GM18511 (cell line): ENCODE results near the gene ATG101.

Source experiments
- ATAC-seq: cut with Tn5 transposase; IDR thresholded peaks from one replicate; pipeline ENCODE4 v1.9.1; 2021; ENCODE audit warnings: mild to moderate bottlenecking, moderate library complexity; ENCODE audit not compliant: unreplicated experiment

ATG101 gene

DNA sequence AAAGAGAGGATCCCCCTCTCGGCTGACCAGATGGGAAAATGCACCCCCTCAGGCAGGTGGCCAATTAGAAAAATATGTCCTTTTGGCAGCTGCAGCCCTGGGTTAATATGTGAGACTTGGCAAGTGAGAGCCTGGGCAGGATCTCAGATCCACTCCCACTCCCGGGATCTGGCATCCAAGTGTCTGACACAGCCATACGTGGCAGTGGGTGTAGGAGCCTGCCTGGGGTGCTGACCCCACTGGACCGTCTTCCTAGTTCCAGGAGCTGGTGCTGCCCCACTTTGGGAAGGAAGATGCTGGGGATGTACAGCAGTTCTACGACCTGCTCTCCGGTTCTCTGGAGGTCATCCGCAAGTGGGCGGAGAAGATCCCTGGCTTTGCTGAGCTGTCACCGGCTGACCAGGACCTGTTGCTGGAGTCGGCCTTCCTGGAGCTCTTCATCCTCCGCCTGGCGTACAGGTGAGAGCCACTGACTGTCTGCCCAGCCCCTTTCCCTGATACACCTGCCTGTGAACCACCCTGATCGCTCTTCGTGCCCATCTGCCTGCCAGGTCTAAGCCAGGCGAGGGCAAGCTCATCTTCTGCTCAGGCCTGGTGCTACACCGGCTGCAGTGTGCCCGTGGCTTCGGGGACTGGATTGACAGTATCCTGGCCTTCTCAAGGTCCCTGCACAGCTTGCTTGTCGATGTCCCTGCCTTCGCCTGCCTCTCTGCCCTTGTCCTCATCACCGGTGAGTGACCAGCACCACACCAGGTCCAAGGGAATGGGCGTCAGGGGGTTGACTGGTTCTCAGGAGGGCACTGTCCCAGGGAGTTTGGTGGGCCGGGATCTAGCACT lies 12.8 kb upstream of the ATG101 start:
- ATAC-seq: no peak

DNA sequence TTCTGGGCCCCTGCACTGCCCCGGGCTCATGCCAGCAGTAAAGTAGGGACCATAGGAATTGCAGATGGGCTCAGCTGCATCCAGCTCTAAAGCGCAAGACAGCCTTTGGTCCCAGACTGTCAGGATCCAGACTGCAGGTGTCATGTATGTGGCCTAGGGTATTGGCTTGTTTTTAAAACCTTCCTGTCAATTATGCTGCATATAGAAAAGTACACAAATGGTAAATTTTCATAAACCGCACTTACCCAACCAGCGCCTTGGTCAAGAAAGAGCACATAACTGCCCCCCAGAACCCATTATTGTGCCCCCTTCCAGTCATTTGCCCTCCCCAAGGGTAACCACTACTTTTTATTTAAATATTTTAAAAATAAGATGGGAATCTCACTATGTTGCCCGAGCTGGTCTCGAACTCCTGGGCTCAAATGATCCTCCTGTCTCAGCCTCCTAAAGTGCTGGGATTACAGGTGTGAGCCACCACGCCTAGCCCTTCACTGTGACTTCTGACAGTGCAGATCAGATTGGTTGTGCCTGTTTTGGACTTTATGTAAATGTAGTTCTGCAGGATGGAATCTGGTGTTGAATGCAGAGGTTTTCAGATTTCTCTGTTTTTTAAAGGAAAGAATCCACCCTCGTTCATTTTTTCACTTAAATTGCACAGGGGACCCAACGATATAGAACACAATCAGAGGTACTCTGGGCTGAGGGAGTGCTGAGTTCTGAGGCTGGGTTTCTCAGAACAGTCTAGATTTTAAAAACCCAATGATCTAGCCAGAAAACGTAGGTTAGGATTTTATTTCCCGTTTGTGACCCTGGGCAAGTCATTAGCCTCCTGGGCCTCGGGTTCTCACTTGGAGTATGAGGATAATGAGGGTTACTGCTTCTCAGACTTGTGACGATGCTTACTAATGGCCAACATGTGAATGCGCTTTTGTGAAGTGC lies 11.9 kb upstream of the ATG101 start:
- ATAC-seq: no peak

DNA sequence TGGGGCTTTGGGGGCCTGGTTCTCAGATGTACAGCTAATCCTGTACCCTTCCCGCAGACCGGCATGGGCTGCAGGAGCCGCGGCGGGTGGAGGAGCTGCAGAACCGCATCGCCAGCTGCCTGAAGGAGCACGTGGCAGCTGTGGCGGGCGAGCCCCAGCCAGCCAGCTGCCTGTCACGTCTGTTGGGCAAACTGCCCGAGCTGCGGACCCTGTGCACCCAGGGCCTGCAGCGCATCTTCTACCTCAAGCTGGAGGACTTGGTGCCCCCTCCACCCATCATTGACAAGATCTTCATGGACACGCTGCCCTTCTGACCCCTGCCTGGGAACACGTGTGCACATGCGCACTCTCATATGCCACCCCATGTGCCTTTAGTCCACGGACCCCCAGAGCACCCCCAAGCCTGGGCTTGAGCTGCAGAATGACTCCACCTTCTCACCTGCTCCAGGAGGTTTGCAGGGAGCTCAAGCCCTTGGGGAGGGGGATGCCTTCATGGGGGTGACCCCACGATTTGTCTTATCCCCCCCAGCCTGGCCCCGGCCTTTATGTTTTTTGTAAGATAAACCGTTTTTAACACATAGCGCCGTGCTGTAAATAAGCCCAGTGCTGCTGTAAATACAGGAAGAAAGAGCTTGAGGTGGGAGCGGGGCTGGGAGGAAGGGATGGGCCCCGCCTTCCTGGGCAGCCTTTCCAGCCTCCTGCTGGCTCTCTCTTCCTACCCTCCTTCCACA lies 11.0 kb upstream of the ATG101 start:
- no peak for ATAC-seq

DNA sequence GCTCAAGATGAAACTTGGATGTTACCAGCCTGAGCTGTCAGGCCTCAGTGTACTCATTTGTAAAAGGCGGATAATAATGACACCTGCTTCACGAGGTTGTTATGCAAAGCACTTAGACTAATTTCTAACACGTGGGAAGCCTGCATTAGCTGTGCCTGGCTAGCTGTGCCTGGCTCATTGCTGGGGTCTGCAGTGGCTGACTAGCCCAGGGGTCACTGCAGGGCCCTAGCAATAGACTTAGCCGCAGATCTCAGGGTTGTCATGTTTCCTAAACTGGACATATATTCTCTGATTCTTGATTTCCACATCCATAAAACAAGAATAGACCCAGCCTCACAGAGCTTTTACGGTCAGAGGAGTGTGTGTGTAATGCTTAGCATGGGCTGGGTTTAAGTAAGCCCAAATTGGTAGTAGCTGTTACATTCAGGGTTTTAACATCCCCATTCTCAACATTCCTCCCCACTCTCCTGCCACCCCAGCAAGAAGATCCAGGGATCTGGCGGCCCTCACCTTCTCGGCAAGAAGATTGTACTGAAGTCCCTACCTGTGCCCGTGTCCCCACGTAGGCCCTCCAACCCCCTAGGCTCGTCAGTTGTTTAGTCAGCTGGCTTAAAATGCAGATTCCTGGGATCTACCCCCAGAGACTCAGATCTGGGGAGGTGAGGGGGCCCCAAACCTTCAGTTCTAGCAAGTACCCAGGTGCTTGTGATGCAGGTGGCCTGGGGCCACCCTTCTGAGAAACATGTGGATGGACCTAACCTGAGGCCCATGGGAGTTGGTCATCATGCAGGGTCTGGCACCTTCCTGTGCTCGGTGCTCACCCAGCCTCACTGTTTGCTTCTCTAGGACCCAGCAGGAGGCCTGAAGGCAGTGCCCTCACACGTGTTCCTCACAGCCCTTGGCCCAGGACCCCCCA lies 9.9 kb upstream of the ATG101 start:
- no peak for ATAC-seq

DNA sequence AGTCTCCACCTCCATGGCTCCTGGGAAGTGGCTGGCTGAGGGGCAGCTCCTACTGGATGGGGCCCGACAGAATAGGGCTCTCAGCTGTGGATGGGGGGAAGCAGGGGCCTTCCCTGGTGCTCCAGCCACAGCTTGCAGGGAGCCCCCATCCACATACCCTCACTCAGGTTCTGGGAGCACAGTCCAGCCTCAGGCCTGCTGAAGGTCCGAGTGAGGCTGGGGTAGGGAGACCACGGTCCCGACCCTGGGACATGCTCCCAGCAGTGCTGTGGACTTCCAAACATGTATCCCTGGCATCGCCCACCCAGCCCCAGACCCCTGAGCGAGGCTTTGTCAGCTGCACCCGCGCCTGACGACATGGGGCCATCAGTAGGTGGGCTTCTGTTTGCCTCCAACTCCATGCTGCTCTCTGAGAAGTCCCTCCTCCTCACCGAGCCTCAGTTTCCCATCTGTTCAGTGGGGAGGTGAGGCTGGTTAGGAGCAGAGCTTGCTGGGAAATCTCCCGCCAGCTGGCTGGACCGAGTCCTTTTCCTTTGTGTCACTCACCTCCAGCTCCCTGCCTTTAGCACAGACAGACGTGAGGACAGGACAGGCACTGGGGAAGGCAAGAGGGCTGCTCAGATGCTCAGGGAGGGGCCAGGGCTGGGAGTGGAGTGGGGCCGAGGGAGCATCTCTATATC lies 9.1 kb upstream of the ATG101 start:
- no peak for ATAC-seq

DNA sequence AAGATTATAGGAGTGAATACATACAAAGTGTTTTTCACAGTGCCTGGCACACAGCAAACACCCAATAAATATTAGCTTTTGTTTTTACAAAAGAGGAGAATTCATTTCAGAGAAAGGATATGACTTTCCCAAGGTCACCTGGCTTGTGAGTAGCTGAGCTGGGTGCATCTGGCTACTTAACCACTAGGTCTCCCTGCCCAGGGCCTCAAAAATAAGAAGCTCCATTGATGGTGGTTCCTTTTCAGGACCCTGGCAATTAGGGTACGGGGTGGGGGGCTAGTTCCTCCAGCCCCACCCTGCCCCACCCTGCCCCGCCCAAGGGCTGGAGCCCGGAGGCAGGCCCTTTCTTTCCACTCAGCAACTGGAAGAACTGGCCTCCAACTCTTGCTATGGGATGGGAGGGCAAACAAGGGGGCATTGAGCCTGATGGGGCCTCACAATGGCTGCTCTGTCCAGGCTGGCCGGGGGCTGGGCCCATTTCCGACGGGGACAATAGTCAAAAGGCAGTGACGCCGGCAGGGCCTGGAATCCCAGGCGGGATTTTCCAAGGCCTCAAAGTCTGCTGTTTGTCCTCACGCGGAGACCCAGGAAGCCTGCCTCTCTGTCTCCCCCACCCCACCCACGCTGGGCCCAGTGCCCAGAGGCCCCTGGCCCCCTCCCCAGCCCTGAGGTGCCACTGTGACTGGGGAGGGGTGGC lies 8.2 kb upstream of the ATG101 start:
- no peak for ATAC-seq

DNA sequence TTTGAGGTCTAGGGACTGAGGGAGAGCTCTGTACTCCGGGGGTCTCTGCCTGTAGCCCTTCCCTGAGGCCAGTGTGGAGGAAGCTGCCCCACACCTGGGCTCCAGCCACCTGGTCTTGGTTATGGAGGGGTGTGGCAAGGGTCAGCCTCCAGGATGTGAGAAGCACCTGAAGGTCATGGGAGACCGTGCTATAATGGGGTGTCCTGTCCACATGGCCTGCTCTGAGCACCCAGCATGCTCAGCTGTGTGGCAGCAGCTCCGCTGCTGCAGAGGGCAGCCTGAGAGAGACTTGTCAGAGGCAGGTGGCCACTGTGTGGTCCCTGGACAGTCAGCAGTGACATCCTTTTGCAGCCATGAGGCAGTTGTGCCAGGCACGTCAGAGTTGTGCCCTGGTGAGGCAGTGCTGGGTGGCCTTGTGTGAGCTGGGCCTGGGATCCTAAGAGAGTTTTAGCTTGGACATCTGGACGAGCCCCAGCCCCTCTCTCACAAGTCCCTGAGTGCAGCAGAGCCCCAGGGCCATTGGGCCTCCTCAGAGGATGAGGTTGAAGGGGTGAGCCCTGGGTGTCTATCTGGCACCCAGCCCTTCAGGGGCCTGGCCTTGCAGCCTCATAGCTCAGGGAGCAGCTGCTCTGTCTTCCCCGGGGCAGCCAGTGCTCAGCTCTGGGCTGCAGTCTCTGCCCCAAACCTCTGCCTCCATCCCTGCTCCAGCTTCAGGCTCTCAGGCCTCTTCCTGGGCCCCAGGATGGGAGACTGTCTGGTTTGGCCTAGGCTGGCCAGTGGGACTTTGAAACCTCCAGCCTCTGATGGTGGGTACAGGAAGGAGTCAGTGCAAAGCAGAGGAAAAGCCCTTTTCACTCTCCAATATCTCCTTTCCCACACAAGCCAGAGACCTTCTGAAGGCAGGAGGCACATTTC lies 7.4 kb upstream of the ATG101 start:
- ATAC-seq: no peak

DNA sequence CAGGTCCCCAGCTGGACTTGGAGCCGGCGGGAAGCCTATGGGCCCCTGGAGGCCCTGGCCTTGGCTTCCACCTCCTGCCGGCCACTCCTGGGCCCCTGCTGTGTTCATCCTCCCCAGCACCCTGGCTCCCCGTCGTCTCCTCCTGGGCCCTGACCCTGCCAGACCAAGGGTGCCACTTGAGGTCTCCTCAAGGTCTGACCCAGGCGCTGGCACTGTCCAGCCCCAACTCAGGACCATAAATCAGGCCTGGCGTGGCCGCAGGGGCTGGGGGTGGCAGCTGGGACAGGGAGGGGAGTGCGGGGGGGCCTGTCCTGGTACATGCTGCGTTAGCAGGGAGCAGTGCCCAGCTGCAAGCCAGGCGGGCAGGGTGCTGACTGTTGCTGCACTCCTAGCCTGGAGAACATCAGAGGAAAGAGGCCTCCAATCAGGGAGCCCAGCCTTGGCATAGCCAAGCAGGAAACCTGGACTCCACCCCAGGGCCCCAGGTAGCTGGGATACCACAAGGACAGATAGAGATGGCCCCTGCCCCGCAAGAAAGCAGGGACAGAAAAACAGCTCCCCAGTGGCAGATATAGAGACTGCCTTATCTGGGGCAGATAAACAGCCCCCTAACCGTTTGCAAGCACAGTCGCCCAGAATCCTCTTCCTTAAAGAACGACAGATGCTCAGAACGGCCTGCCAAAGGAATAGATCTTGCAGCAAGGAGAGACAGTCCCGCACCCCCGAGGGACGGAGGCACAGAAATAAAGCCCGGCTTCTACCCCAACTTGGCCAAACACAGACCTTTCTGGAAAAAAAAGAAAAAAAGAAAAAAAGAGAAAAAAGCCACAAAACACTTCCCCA lies 6.5 kb upstream of the ATG101 start:
- ATAC-seq: no peak

DNA sequence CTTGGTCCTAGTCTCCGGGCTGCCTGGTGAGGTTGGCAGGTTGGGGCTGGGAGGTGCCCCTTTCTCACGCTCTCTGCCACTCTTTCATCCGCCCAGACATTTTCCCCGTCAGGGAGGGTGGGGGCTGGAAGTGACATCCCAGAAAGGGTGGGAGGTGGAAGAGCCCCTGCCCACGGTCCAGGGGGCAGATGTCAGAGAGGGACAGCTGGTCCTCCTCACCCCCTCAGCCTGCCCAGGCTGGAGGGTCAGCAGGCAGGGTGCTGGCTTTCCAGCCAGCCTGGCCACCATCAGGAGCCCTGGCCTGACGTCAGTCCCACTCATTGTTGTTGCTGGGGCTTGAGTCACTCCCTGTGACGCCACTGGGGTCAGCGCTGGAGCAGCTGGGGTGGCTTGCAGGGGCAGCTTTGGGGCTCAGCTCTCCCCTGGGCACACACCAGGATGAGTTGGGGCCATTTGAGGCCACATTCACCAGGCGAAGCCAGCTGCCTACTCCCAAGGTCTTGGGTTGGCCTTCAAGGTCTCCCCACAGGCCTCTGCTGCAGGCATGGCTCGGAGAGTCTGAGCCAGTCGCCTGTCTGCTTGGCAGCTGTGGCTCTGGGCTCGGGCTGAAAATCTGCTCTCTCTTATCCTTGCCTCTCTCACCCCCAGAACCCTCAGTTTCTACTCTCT lies 5.7 kb upstream of the ATG101 start:
- no peak for ATAC-seq

DNA sequence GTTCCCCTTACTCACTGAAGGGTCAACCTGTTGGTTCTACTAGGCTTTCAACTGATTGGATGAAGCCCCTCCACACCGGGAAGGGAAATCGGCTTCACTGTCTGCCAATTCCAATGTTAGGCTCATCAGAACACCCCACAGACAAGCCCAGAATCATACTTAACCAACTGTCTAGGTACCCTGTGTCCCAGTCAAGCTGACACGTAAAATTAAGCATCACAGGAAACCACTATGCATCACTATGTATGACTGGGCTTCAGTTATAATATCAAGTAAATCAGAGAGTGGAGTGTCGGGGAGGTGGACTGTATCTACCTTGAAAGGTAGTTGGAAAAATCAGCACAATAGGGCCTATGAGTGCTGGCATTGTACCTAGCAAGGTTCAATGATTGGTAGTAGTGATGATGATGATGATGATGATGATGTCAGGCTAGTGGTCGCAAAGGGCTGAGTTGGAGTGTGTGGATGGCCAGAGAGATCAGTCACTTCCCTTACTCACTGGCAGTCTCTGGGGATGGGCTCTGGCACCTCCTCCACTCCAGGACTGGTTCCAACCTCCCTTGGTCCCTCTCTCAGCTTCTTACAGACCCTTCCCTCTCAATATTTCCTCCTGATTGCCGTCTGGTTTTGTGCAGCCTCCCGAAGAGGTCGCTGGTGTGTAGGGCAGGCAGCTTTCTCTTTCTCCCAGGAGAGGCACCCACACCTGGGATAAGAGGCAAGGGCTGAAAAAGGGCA lies 3.3 kb upstream of the ATG101 start:
- no peak for ATAC-seq

DNA sequence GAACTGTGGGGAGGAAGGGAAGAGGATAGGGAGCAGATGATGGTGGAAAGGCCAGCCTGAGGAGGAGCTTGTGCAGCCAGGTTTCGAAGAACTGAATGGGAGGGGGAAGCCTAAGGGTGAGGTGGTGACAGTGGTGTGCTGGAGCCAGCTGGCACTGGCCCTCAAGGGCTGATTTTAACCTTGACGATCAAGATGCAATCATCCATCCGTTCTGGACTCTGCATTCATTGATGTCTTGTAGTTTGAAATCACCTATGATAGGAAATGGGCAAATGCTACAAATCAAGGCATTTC lies 2.8 kb upstream of the ATG101 start:
- no peak for ATAC-seq

DNA sequence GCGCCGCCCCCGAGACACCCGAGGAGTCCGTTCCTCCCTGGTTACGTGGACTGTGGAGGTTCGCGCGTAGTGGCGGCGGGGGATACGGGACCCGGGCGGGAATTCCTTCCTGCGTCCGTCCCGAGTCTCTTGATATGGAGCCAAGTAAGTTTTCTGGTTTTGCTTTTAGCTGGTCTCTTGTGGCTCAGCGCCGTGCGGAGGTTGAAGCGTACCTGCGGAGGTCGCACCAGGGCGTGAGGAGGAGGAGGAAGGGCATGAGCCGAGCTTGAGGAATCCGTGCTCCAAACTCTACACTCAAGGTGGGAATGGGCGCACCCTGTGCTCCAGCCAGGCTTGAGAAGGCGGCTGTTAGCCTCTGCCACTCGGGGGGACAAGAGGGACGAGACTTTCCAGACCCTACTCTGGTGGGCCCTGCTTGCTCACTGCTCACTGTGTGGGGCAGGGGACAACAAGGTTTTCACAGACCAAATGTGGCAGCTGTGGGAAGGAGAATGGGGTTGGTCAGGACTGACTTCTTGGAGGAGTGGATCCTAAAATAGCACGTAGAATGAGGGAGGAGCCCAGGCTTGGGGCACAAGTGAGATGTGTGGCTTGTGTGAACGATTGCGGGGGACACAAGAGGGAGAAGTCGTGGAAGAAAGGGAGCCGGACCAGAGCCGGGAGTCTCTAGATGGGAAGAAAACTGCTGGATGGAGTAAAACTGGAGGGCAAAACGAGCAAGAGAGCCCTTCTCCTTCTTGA lies 577 bp downstream of the ATG101 start:
- ATAC-seq: peak; percentile 23

DNA sequence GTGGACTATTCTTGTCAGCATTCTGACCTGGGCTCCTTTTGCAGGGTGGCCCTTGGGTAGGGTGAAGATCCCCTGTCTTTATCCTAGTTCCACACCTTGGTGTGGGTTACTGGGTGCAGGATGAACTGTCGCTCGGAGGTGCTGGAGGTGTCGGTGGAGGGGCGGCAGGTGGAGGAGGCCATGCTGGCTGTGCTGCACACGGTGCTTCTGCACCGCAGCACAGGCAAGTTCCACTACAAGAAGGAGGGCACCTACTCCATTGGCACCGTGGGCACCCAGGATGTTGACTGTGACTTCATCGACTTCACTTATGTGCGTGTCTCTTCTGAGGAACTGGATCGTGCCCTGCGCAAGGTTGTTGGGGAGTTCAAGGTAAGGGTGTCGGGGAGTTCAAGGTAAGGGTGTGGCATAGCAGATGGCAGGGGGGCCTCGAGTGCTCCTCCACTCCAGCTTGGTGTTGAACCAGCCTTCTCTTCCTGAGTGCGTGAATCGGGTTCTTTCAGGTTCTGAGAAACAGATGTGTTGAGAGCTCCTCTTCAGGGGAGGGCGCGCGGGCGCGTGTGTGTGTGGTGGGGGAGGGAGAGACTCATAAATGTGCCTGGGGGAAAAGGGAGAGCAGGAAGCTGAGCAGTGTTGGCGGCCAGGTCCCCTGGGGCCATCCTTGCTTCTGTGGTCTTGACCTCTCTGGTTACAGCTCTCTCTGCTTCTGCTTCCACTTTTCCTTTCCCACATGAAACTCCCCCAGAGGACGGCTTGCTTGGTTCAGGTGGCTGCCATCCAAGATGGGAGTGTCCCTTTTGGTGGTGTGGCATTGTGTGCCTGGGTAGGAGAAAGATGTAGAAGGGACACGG lies 4.0 kb downstream of the ATG101 start:
- peak; percentile 34 for ATAC-seq

DNA sequence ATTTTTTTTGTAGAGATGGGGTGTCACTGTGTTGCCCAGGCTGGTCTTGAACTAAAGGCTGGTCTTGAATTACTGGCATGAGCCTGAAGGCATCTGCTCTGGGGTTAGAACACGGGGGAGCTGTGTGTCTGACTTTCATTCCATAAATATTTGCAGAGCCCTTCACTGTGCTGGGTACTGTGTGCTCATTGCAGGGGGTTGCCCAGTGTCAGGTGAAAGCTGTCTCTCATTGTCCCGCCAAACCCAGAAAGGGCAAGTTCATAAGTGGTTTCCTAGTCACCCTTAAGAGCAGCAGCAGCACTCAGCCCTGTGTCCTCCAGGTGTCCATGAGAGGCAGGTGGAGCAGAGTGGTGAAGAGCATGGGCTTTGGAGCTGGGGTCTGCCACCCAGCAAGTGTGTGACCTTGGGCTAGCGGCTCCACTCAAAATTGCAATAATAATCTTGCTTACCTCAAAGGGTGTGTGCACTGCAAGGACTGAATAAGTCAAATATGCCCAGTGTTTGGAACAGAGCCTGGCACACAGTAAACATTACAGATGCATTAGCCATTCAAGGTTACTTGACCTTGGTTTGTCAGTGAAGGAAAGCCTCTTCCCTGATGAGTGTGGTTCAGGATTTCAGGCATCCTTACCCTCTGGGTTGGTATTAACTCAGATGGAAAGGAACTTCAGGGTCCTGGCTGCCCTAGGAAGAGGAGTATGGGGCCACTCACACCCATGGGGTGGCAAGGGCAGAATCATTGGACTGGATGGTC lies 5.4 kb downstream of the ATG101 start:
- no peak for ATAC-seq
